OCI-LY7 (cell line): ENCODE results near the gene SLC35E1. TPM values are rescaled to one million over a fixed set of nuclear protein-coding genes. Genes with fewer than 3 reads are reported as not detected.

Source experiments
- BruUV-seq: library from RNA; stranded (reverse); fragments of 400-500 nt; replicated peaks from 2 replicates; lab custom pipeline; 2021; lab: Mats Ljungman, UMichigan
- CTCF ChIA-PET: fragments of 300-600 bp; sonication (Branson Sonifier 250); formaldehyde crosslinking; loops from one replicate; lab custom pipeline; 2022; ENCODE audit warnings: antibody characterized with exemption; ENCODE audit not compliant: unreplicated experiment; lab: Charles Lee
- POLR2A ChIA-PET: fragments of 300-600 bp; sonication (Branson Sonifier 250); formaldehyde crosslinking; loops from one replicate; lab custom pipeline; 2022; ENCODE audit warnings: antibody characterized with exemption; lab: Charles Lee
- DNase-seq: peaks from one replicate; pipeline ENCODE4 v3.0.0-alpha.2; 2015; ENCODE audit warnings: low spot score
- H2AFZ ChIP-seq: fragments of 200-600 bp; sonication (generic), shearing (Covaris generic); 2 replicates; pipeline ENCODE4 v1.6.1; 2014; ENCODE audit warnings: mild to moderate bottlenecking, antibody characterized with exemption, low read length, moderate library complexity
- H3K27ac ChIP-seq: fragments of 200-600 bp; sonication (generic); 2 replicates; pipeline ENCODE4 v1.5.1; 2014; ENCODE audit warnings: mixed run types, low read depth, mild to moderate bottlenecking, moderate library complexity, low read length, inconsistent platforms; ENCODE audit not compliant: poor library complexity, severe bottlenecking
- H3K36me3 ChIP-seq: fragments of 200-600 bp; sonication (generic); 2 replicates; pipeline ENCODE4 v1.6.1; 2014; ENCODE audit warnings: mild to moderate bottlenecking, antibody characterized with exemption, low read length, moderate library complexity, mixed read lengths; ENCODE audit not compliant: insufficient read depth
- H3K4me1 ChIP-seq: fragments of 200-600 bp; sonication (generic); 2 replicates; pipeline ENCODE4 v1.5.1; 2014; ENCODE audit warnings: mild to moderate bottlenecking, low read length; ENCODE audit not compliant: insufficient read depth, poor library complexity, severe bottlenecking
- H3K4me2 ChIP-seq: fragments of 200-600 bp; sonication (generic); 2 replicates; pipeline ENCODE4 v1.6.1; 2014; ENCODE audit warnings: mild to moderate bottlenecking, low read length
- H3K4me3 ChIP-seq: fragments of 200-600 bp; sonication (generic); 2 replicates; pipeline ENCODE4 v1.5.1; 2014; ENCODE audit warnings: mild to moderate bottlenecking, low read depth, low read length; ENCODE audit not compliant: poor library complexity, severe bottlenecking
- H3K79me2 ChIP-seq: fragments of 200-600 bp; sonication (generic); 2 replicates; pipeline ENCODE4 v1.6.1; 2016; ENCODE audit warnings: low read depth, mild to moderate bottlenecking, low read length, moderate library complexity, mixed read lengths; ENCODE audit not compliant: insufficient read depth
- H3K9me2 ChIP-seq: fragments of 200-600 bp; sonication (generic); 2 replicates; pipeline ENCODE4 v1.6.1; 2016; ENCODE audit warnings: mild to moderate bottlenecking, low read length, mixed read lengths; ENCODE audit not compliant: insufficient read depth
- H3K9me3 ChIP-seq: fragments of 200-600 bp; sonication (generic); 2 replicates; pipeline ENCODE4 v1.6.1; 2014; ENCODE audit warnings: mild to moderate bottlenecking, mixed run types, low read length, mixed read lengths
- H4K20me1 ChIP-seq: fragments of 200-600 bp; sonication (generic); 2 replicates; pipeline ENCODE4 v1.6.1; 2014; ENCODE audit warnings: mild to moderate bottlenecking, antibody characterized with exemption, low read length, moderate library complexity, mixed read lengths; ENCODE audit not compliant: insufficient read depth
- CTCF ChIP-seq: fragments of 200-600 bp; sonication (generic); conservative IDR thresholded peaks from 2 replicates; pipeline ENCODE4 v1.5.1; 2014; ENCODE audit warnings: mild to moderate bottlenecking, antibody characterized with exemption, low read length, moderate library complexity, mixed read lengths
- EZH2phosphoT487 ChIP-seq: fragments of 200-600 bp; sonication (generic); IDR thresholded peaks from 2 replicates; pipeline ENCODE4 v1.6.1; 2018; ENCODE audit warnings: low read depth, borderline replicate concordance, mild to moderate bottlenecking, mixed run types, antibody characterized with exemption, low read length, moderate library complexity, mixed read lengths
- intact Hi-C: fragments of 100-400 bp; cut with micrococcal nuclease; formaldehyde crosslinking; loops from one replicate; pipeline ENCODE4 v1.10.0; 2022; ENCODE audit not compliant: unreplicated experiment
- total RNA-seq, 2 experiments: library from RNA; depleted of rRNA in 1 of 2; stranded (reverse); fragments of >200 nt in 1 of 2; shearing (Covaris generic) in 1 of 2; gene quantifications; 2 replicates each; pipeline ENCODE4 v1.2.3, GENCODE V29; 2014 to 2022

The SLC35E1 gene
- total RNA-seq, 2 experiments from 2014 or later, result 21.1 to 41.2 TPM

- no peaks in the 10 kb centered on the region for H3K9me3 ChIP-seq
- H3K36me3 ChIP-seq, result peaks cover 96% of the 10 kb centered on the region
- no peak overlapping the region for H3K4me2 ChIP-seq
- H3K9me2 ChIP-seq, result no peaks in the 10 kb centered on the region
- no peaks in the 10 kb centered on the region for H4K20me1 ChIP-seq
- H3K27ac ChIP-seq, result no peak overlapping the region
- TF ChIP-seq CTCF (no peak), EZH2phosphoT487 (no peak)
- CTCF ChIA-PET, result no interaction called here
- no TSS peak for BruUV-seq
- H2AFZ ChIP-seq, result no peak overlapping the region
- no peaks in the 10 kb centered on the region for H3K4me1 ChIP-seq
- H3K79me2 ChIP-seq, result no peaks in the 10 kb centered on the region
- DNase-seq, result no peak
- POLR2A ChIA-PET, result interaction anchor here (0.7 kb wide), 1 partner anchor 67 kb away, joined by 3 read pairs; no protein-coding TSS in a partner anchor
- intact Hi-C loops, result no loop called here
- H3K4me3 ChIP-seq, result no peak overlapping the region
Observed at GRCh38 chr19:16524991-16525734, 47.1 kb downstream of the SLC35E1 start.

GRCh38 chr19:16522559-16523377 lies 49.4 kb downstream of the SLC35E1 start:
- H2AFZ ChIP-seq, result no peak overlapping the region
- no peak overlapping the region for H3K4me3 ChIP-seq
- BruUV-seq, result no TSS peak
- H3K79me2 ChIP-seq, result no peaks in the 10 kb centered on the region
- H3K27ac ChIP-seq, result no peak overlapping the region
- H3K4me1 ChIP-seq, result no peaks in the 10 kb centered on the region
- no peak overlapping the region for H3K4me2 ChIP-seq
- CTCF ChIA-PET, result no interaction called here
- intact Hi-C loops, result no loop called here
- no peaks in the 10 kb centered on the region for H4K20me1 ChIP-seq
- no peak for DNase-seq
- POLR2A ChIA-PET, result no interaction called here
- TF ChIP-seq CTCF, result no peak
- TF ChIP-seq EZH2phosphoT487, result no peak
- no peaks in the 10 kb centered on the region for H3K9me2 ChIP-seq
- no peaks in the 10 kb centered on the region for H3K9me3 ChIP-seq
- H3K36me3 ChIP-seq, result peaks cover 96% of the 10 kb centered on the region
